B cell (primary cell): ENCODE measurements around the gene ZNF587.
"Not testable (repeated sequence)": the region's sequence is repeated elsewhere in the genome, so short reads cannot be mapped to it uniquely, and the experiment has no call there.

Experiments used
- EZH2 ChIP-seq: IDR thresholded peaks from 2 replicates; pipeline ENCODE4 v1.6.1; 2012; ENCODE audit warnings: borderline replicate concordance, low read depth, mild to moderate bottlenecking, moderate library complexity, low read length; ENCODE audit not compliant: insufficient read depth, poor library complexity, severe bottlenecking
- TF ChIP-seq, protein P1 (sequence below): fragments of 200-600 bp; IDR thresholded peaks from one replicate; pipeline ENCODE4 v1.8.0; 2022; ENCODE audit warnings: antibody characterized with exemption, mild to moderate bottlenecking

DNA sequence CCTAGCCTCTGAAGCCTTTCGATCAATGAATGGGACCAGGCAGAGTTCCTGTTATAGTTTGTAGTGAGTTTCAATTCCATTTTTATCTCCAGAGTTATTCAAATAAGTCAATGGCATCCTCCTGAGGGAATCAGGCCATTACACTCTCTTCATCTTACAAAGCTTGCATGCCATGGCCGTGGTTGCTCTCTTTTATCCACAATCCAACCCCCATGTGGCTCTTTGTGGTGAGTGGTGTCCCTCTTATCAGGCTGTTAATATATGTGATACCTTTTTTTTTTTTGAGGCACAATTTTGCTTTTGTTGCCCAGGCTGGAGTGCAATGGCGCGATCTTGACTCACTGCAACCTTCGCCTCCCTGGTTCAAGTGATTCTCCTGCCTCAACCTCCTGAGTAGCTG, 12.7 kb upstream of the ZNF587 start:
- TF ChIP-seq, protein P1, sequence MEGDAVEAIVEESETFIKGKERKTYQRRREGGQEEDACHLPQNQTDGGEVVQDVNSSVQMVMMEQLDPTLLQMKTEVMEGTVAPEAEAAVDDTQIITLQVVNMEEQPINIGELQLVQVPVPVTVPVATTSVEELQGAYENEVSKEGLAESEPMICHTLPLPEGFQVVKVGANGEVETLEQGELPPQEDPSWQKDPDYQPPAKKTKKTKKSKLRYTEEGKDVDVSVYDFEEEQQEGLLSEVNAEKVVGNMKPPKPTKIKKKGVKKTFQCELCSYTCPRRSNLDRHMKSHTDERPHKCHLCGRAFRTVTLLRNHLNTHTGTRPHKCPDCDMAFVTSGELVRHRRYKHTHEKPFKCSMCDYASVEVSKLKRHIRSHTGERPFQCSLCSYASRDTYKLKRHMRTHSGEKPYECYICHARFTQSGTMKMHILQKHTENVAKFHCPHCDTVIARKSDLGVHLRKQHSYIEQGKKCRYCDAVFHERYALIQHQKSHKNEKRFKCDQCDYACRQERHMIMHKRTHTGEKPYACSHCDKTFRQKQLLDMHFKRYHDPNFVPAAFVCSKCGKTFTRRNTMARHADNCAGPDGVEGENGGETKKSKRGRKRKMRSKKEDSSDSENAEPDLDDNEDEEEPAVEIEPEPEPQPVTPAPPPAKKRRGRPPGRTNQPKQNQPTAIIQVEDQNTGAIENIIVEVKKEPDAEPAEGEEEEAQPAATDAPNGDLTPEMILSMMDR: not testable (repeated sequence)
- not testable (repeated sequence) for TF ChIP-seq EZH2
